Neural cell (in vitro differentiated cells): Measurements from ENCODE around the gene MAEA. TPM values are rescaled to one million over a fixed set of nuclear protein-coding genes. Genes with fewer than 3 reads are reported as not detected.

Experiments used
- H2AFZ ChIP-seq: fragments of 200-600, 300-800 bp; sonication (generic), shearing (Covaris generic); 2 replicates; pipeline ENCODE4 v1.6.0; 2014; ENCODE audit warnings: low read depth, mild to moderate bottlenecking, antibody characterized with exemption, low read length, moderate library complexity
- H3F3A ChIP-seq: fragments of 200-600 bp; shearing (Covaris generic); 2 replicates; pipeline ENCODE4 v1.6.1; 2016; ENCODE audit warnings: mild to moderate bottlenecking, moderate library complexity, mixed read lengths, antibody characterized with exemption, low read length; ENCODE audit not compliant: insufficient read depth, poor library complexity, severe bottlenecking
- H3K27ac ChIP-seq: fragments of 200-600, 300-800 bp; sonication (generic), shearing (Covaris generic); 2 replicates; pipeline ENCODE4 v1.5.1; 2014; ENCODE audit warnings: mild to moderate bottlenecking, low read length, moderate library complexity
- H3K27me3 ChIP-seq: fragments of 300-800, 200-600 bp; sonication (generic), shearing (Covaris generic); 2 replicates; pipeline ENCODE4 v1.6.0; 2014; ENCODE audit warnings: mild to moderate bottlenecking, low read depth, low read length, moderate library complexity; ENCODE audit not compliant: insufficient read depth
- H3K36me3 ChIP-seq: fragments of 300-800, 200-600 bp; sonication (generic), shearing (Covaris generic); 2 replicates; pipeline ENCODE4 v1.5.1; 2014; ENCODE audit warnings: mild to moderate bottlenecking, antibody characterized with exemption, low read length, moderate library complexity; ENCODE audit not compliant: insufficient read depth
- H3K4me2 ChIP-seq: fragments of 300-800, 200-600 bp; sonication (generic), shearing (Covaris generic); 2 replicates; pipeline ENCODE4 v1.6.0; 2014; ENCODE audit warnings: mild to moderate bottlenecking, low read length
- H3K4me3 ChIP-seq: fragments of 300-800, 200-600 bp; sonication (generic), shearing (Covaris generic); 2 replicates; pipeline ENCODE4 v1.5.1; 2014; ENCODE audit warnings: mild to moderate bottlenecking, low read length, moderate library complexity
- H3K79me2 ChIP-seq: fragments of 200-600 bp; shearing (Covaris generic); replicated peaks from 2 replicates; pipeline ENCODE4 v1.6.0; 2014; ENCODE audit warnings: mild to moderate bottlenecking, low read length, moderate library complexity; ENCODE audit not compliant: insufficient read depth
- H3K9ac ChIP-seq: fragments of 300-800, 200-600 bp; sonication (generic), shearing (Covaris generic); 2 replicates; pipeline ENCODE4 v1.6.1; 2016; ENCODE audit warnings: mild to moderate bottlenecking, low read length, mixed read lengths
- H3K9me2 ChIP-seq: fragments of 200-600 bp; shearing (Covaris generic); 2 replicates; pipeline ENCODE4 v1.6.1; 2016; ENCODE audit warnings: mild to moderate bottlenecking, low read length, mixed read lengths; ENCODE audit not compliant: insufficient read depth
- H3K9me3 ChIP-seq: fragments of 200-600, 300-800 bp; sonication (generic), shearing (Covaris generic); 2 replicates; pipeline ENCODE4 v1.6.1; 2016; ENCODE audit warnings: mild to moderate bottlenecking, mixed run types, low read length, moderate library complexity, mixed read lengths
- H4K20me1 ChIP-seq: fragments of 200-600 bp; shearing (Covaris generic); 2 replicates; pipeline ENCODE4 v1.6.1; 2016; ENCODE audit warnings: mild to moderate bottlenecking, mixed run types; ENCODE audit not compliant: insufficient read depth
- EP300 ChIP-seq: fragments of 450-650 bp; conservative IDR thresholded peaks from 2 replicates; pipeline ENCODE4 v1.6.1; 2014; ENCODE audit warnings: antibody characterized with exemption, mild to moderate bottlenecking, moderate library complexity; ENCODE audit not compliant: poor library complexity, severe bottlenecking
- EZH2 ChIP-seq: fragments of 200-600, 300-800 bp; shearing (Covaris generic), sonication (generic); IDR thresholded peaks from 2 replicates; pipeline ENCODE4 v1.6.1; 2014; ENCODE audit warnings: antibody characterized with exemption, low read length, borderline replicate concordance, mild to moderate bottlenecking; ENCODE audit not compliant: insufficient read depth, poor library complexity, severe bottlenecking
- MXI1 ChIP-seq: fragments of 450-650 bp; conservative IDR thresholded peaks from 2 replicates; pipeline ENCODE4 v1.6.1; 2014; ENCODE audit warnings: antibody characterized with exemption, mild to moderate bottlenecking; ENCODE audit not compliant: poor library complexity, severe bottlenecking
- POLR2AphosphoS5 ChIP-seq: IDR thresholded peaks from 2 replicates; pipeline ENCODE4 v1.6.1; 2012
- RAD21 ChIP-seq: fragments of 450-650 bp; conservative IDR thresholded peaks from 2 replicates; pipeline ENCODE4 v1.6.1; 2014; ENCODE audit warnings: antibody characterized with exemption, mild to moderate bottlenecking, moderate library complexity
- REST ChIP-seq: IDR thresholded peaks from 2 replicates; pipeline ENCODE4 v1.6.1; 2012; ENCODE audit warnings: borderline replicate concordance
- SMC3 ChIP-seq: fragments of 450-650 bp; conservative IDR thresholded peaks from 2 replicates; pipeline ENCODE4 v1.6.1; 2014; ENCODE audit warnings: antibody characterized with exemption, mild to moderate bottlenecking, moderate library complexity; ENCODE audit not compliant: poor library complexity
- TAF1 ChIP-seq: IDR thresholded peaks from 2 replicates; pipeline ENCODE4 v1.6.1; 2012; ENCODE audit warnings: low read depth
- polyA plus RNA-seq: library from polyadenylated mRNA; depleted of rRNA; stranded (reverse); fragments of >200 nt; gene quantifications from 2 replicates; pipeline ENCODE4 v1.2.3, GENCODE V29; 2014
- TF ChIP-seq, protein P1 (sequence below): fragments of 450-650 bp; IDR thresholded peaks from 2 replicates; pipeline ENCODE4 v1.5.1; 2014; ENCODE audit warnings: antibody characterized with exemption, mild to moderate bottlenecking, moderate library complexity; ENCODE audit not compliant: poor library complexity, severe bottlenecking

The MAEA gene
- polyA plus RNA-seq, 1 donor from 2014 or later: 106 TPM

DNA sequence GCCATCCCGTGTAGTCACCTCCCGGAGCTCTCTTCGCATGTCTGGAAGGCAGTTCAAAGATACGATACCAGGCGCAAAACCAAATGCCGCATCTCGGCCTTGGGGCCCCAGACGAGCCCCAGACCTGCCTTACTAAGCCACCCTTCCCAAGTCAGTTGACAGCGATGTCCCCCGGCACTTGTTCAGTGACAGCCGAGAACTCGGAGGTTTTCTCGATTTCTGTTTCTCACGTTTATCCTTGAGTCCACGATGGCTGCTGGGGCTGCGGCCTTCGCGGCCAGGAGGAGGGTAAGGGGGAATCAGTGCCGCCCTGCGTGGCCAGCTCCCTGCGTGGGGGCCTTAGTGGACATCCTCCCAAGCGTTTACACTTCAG is 7.3 kb downstream of the MAEA start:
- no peaks in the 10 kb centered on the region for H4K20me1 ChIP-seq
- no peaks in the 10 kb centered on the region for H3K9me2 ChIP-seq
- peaks cover 43% of the 10 kb centered on the region for H3K79me2 ChIP-seq
- no peaks in the 10 kb centered on the region for H3F3A ChIP-seq
- H3K4me3 ChIP-seq: no peak overlapping the region
- H3K36me3 ChIP-seq: no peaks in the 10 kb centered on the region
- TF ChIP-seq SMC3 (no peak), RAD21 (no peak), POLR2AphosphoS5 (no peak), MXI1 (no peak), EP300 (no peak), EZH2 (no peak), REST (no peak), TAF1 (no peak)
- TF ChIP-seq, protein P1, sequence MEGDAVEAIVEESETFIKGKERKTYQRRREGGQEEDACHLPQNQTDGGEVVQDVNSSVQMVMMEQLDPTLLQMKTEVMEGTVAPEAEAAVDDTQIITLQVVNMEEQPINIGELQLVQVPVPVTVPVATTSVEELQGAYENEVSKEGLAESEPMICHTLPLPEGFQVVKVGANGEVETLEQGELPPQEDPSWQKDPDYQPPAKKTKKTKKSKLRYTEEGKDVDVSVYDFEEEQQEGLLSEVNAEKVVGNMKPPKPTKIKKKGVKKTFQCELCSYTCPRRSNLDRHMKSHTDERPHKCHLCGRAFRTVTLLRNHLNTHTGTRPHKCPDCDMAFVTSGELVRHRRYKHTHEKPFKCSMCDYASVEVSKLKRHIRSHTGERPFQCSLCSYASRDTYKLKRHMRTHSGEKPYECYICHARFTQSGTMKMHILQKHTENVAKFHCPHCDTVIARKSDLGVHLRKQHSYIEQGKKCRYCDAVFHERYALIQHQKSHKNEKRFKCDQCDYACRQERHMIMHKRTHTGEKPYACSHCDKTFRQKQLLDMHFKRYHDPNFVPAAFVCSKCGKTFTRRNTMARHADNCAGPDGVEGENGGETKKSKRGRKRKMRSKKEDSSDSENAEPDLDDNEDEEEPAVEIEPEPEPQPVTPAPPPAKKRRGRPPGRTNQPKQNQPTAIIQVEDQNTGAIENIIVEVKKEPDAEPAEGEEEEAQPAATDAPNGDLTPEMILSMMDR: no peak
- H3K9me3 ChIP-seq: no peaks in the 10 kb centered on the region
- no peak overlapping the region for H3K4me2 ChIP-seq
- H3K27me3 ChIP-seq: no peaks in the 10 kb centered on the region
- no peak overlapping the region for H2AFZ ChIP-seq
- no peak overlapping the region for H3K27ac ChIP-seq
- no peak overlapping the region for H3K9ac ChIP-seq

DNA sequence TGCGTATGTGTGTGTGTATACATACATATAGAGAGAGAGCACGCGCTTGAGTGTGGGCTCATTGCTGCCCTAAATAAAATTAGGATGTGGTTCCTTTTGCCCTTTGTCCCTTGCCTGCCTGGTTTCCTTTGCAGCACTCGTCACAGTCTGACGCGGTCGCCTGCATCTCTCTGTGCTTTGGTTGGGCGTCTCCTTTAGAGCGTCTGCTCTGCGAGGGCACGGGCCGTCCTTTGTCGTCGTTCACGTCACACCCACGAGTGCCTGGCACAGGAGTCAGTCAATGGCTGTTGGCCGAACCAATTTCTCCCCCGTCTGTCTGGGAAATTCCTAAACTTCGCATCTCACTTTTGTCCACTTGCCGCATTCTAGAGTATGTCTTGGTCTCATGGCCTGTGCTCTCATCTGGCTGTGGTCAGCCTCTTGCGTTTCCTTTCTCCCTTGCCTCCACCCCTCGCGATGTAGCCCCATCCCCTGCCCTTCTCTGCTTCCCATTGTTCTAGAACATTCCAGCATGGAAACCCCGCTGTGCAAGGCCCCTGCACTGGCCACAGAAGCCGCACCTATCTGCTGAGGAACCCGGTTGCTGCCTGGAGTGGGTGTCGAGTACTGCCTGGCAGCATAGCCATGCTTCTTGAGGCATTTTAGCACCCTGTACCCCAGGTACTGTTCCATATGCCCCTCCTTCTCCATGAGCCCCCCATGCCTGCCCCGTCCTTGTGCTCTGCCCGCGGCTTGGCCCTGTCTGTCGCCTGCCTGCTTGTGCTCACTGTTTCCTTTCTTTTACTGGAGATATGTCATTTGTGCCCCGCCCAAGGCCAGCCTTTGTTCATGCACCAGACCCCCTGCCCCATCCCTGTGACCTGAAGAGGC is 8.0 kb downstream of the MAEA start:
- no peaks in the 10 kb centered on the region for H3K27me3 ChIP-seq
- no peak overlapping the region for H3K9ac ChIP-seq
- peaks cover 37% of the 10 kb centered on the region for H3K79me2 ChIP-seq
- TF ChIP-seq EP300: no peak
- no peak for TF ChIP-seq SMC3
- no peak for TF ChIP-seq RAD21
- no peak for TF ChIP-seq POLR2AphosphoS5
- TF ChIP-seq MXI1: no peak
- TF ChIP-seq TAF1: no peak
- TF ChIP-seq, protein P1: no peak
- no peak for TF ChIP-seq REST
- no peak for TF ChIP-seq EZH2
- no peak overlapping the region for H3K27ac ChIP-seq
- H3K9me3 ChIP-seq: no peaks in the 10 kb centered on the region
- H3K9me2 ChIP-seq: no peaks in the 10 kb centered on the region
- no peaks in the 10 kb centered on the region for H3K36me3 ChIP-seq
- no peak overlapping the region for H2AFZ ChIP-seq
- H3K4me2 ChIP-seq: no peak overlapping the region
- H3K4me3 ChIP-seq: no peak overlapping the region
- no peaks in the 10 kb centered on the region for H3F3A ChIP-seq
- no peaks in the 10 kb centered on the region for H4K20me1 ChIP-seq
